GM12878 (cell line): ENCODE results near the gene CERKL.

ENCODE experiments used
- EGR1 ChIP-seq, 2 experiments: IDR thresholded peaks; 1 replicate in 1 of 2; 2 replicates in 1 of 2; pipeline ENCODE4 v1.6.1; 2011 to 2012; ENCODE audit warnings: low read depth in 2 of 2, low read length in 2 of 2, borderline replicate concordance in 1 of 2, mild to moderate bottlenecking in 1 of 2, moderate library complexity in 1 of 2
- EZH2 ChIP-seq: IDR thresholded peaks from 2 replicates; pipeline ENCODE4 v1.6.1; 2012; ENCODE audit warnings: low read depth, mild to moderate bottlenecking, control low read depth, inconsistent platforms, low read length, borderline replicate concordance; ENCODE audit not compliant: control insufficient read depth
- SREBF2 ChIP-seq: IDR thresholded peaks from 2 replicates; pipeline ENCODE4 v1.6.1; 2012; ENCODE audit warnings: mild to moderate bottlenecking, low read length
- ZNF384 ChIP-seq: IDR thresholded peaks from 2 replicates; pipeline ENCODE4 v1.6.1; 2012; ENCODE audit warnings: low read depth, mild to moderate bottlenecking, low read length, improper control_type of control experiment, borderline replicate concordance
- ZZZ3 ChIP-seq: IDR thresholded peaks from 2 replicates; pipeline ENCODE4 v1.6.1; 2011; ENCODE audit warnings: low read depth; ENCODE audit not compliant: control insufficient read depth, insufficient read length

DNA sequence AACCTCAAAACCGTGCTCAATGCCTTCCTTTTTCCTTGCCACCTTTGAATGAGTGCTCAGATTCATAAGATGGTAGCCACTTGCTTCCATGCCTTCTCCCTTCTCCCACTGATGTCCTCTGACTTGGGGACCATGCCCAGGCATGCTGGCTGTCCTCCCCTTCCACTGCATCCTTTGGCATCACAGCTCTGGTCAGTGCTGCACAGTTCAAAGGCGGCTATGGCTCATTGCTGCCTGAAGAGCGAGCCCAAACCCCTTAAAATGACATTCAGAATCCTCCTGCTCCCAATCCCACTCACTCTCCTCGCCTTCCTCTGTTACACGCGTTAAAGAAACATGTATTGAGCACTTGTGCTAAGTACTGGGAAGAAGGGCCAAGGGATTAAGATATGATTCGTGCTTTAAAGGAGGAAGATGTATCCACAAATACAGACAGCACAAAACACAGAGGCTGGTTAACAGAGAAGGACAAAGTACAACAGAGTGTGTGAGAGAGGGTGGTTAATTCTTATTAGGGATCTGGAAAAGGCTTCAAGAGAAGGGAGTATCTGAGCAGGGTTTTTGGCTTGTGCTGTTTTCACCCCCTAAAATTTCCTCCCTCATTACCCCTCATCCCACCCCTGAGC is 81.8 kb downstream of the CERKL start:
- no peak for TF ChIP-seq ZZZ3
- no peak for TF ChIP-seq SREBF2
- no peak for TF ChIP-seq EGR1 (IDR thresholded peaks at IDR 0.05; ENCODE audit: borderline replicate concordance in 1 of 2, low read depth in 2 of 2, low read length in 2 of 2)
- TF ChIP-seq ZNF384, result no peak
- no peak for TF ChIP-seq EZH2
